Measurements from ENCODE around the gene RHBDL1. TPM values are rescaled to one million over a fixed set of nuclear protein-coding genes. Genes with fewer than 3 reads are reported as not detected.

RHBDL1 gene
- polyA plus RNA-seq, 1 donor (not counting 4 experiments of a cell fraction or from before 2014, with no cell fraction given): 0.71 TPM

- Histone ChIP-seq H3K4me3 (ENCODE audit: control insufficient read depth in 2 of 3, extremely low read depth in 1 of 3, insufficient read depth in 2 of 3, low read depth in 1 of 3, low read length in 3 of 3) (peak within 1 kb of the TSS; percentile 44 to 82 (median 78)), H3K9ac (ENCODE audit: control insufficient read depth, extremely low read depth, insufficient read depth, low read length) (peak within 1 kb of the TSS; percentile 78), H3K27me3 (ENCODE audit: control insufficient read depth, extremely low read depth, insufficient read depth, low read length) (no peaks in the 10 kb centered on the region), H2AFZ (ENCODE audit: control insufficient read depth, low read length) (peak within 1 kb of the TSS; percentile 49), H3K27ac (ENCODE audit: control insufficient read depth, insufficient read depth, low read length) (peak within 1 kb of the TSS; percentile 81), H4K20me1 (ENCODE audit: control insufficient read depth, extremely low read depth, insufficient read depth, low read length) (no peaks in the 10 kb centered on the region), H3K36me3 (ENCODE audit: control insufficient read depth in 2 of 2, extremely low read depth in 1 of 2, insufficient read depth in 2 of 2, low read length in 2 of 2) (peaks cover 6 to 7% of the 10 kb centered on the region in 2 experiments), H3K9me1 (ENCODE audit: control insufficient read depth, extremely low read depth, insufficient read depth, low read length) (no peaks in the 10 kb centered on the region), H3K9me3 (ENCODE audit: control insufficient read depth, low read depth, low read length) (no peaks in the 10 kb centered on the region), H3K79me2 (ENCODE audit: control insufficient read depth, insufficient read depth, low read length) (peaks cover 6% of the 10 kb centered on the region), H3K4me1 (ENCODE audit: control insufficient read depth, extremely low read depth, insufficient read depth, low read length) (peaks cover 11% of the 10 kb centered on the region), H3K4me2 (ENCODE audit: control insufficient read depth, extremely low read depth, insufficient read depth, low read depth, low read length) (peak within 1 kb of the TSS; percentile 92)
- dilution Hi-C loops (cut with MboI; ENCODE audit: extremely low pct_ligation_motif_present, low sequenced_read_pairs): no loop called here
- no peak for TF ChIP-seq EZH2 (IDR thresholded peaks at IDR 0.05; ENCODE audit: low read length)
- TF ChIP-seq CTCF (optimal IDR thresholded peaks at IDR 0.05 in 1 of 3, IDR thresholded peaks at IDR 0.05 in 1 of 3, conservative IDR thresholded peaks at IDR 0.05 in 1 of 3; ENCODE audit: extremely low read depth in 1 of 3, insufficient read depth in 2 of 3, low read length in 3 of 3): no peak
- DNase-seq (ENCODE audit: low read depth, low spot score) (peak; percentile 23), FAIRE-seq (no peak)
Measured at GRCh38 chr16:648781-649589, 26.5 kb upstream of the RHBDL1 start, which contains the start of gene WDR90. WDR90 (plus strand) TSS chr16:649365; CDS start chr16:649417, 52 bp downstream.

DNA sequence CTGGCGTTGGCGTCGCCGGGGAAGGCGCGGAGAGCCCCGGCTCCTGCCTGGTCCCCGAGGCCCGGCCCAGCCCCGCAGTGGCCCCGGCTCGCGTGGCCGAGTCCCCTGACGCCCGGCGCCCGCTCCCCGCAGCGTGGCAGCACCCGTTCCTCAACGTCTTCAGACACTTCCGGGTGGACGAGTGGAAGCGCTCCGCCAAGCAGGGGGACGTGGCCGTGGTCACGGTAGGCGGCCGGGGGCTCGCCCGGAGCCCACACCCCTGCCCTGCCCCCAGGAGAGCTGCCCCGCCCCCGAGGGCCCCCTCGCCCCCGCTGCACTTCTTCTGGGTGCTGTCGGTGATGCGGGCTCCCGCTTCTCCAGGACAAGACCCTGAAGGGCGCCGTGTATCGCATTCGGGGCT is 25.8 kb upstream of the RHBDL1 start:
- FAIRE-seq: no peak
- H3K36me3 ChIP-seq (ENCODE audit: control insufficient read depth in 2 of 2, extremely low read depth in 1 of 2, insufficient read depth in 2 of 2, low read length in 2 of 2): peaks cover 6 to 7% of the 10 kb centered on the region in 2 experiments
- dilution Hi-C loops (cut with MboI; ENCODE audit: extremely low pct_ligation_motif_present, low sequenced_read_pairs): no loop called here
- DNase-seq (ENCODE audit: low read depth, low spot score): no peak
- no peak for TF ChIP-seq EZH2 (IDR thresholded peaks at IDR 0.05; ENCODE audit: low read length)
- no peak for TF ChIP-seq CTCF (optimal IDR thresholded peaks at IDR 0.05 in 1 of 3, IDR thresholded peaks at IDR 0.05 in 1 of 3, conservative IDR thresholded peaks at IDR 0.05 in 1 of 3; ENCODE audit: extremely low read depth in 1 of 3, insufficient read depth in 2 of 3, low read length in 3 of 3)
- H3K27ac ChIP-seq (ENCODE audit: control insufficient read depth, insufficient read depth, low read length): peak overlapping the region; percentile 81
- H3K9ac ChIP-seq (ENCODE audit: control insufficient read depth, extremely low read depth, insufficient read depth, low read length): peak overlapping the region; percentile 78
- no peaks in the 10 kb centered on the region for H3K9me3 ChIP-seq (ENCODE audit: control insufficient read depth, low read depth, low read length)
- H3K4me3 ChIP-seq (ENCODE audit: control insufficient read depth in 2 of 3, extremely low read depth in 1 of 3, insufficient read depth in 2 of 3, low read depth in 1 of 3, low read length in 3 of 3): peak overlapping the region; percentile 44 to 82 (median 78)
- no peaks in the 10 kb centered on the region for H4K20me1 ChIP-seq (ENCODE audit: control insufficient read depth, extremely low read depth, insufficient read depth, low read length)
- H3K79me2 ChIP-seq (ENCODE audit: control insufficient read depth, insufficient read depth, low read length): peaks cover 6% of the 10 kb centered on the region
- H3K4me2 ChIP-seq (ENCODE audit: control insufficient read depth, extremely low read depth, insufficient read depth, low read depth, low read length): peak overlapping the region; percentile 92
- no peaks in the 10 kb centered on the region for H3K27me3 ChIP-seq (ENCODE audit: control insufficient read depth, extremely low read depth, insufficient read depth, low read length)
- peak overlapping the region; percentile 12 for H2AFZ ChIP-seq (ENCODE audit: control insufficient read depth, low read length)
- H3K4me1 ChIP-seq (ENCODE audit: control insufficient read depth, extremely low read depth, insufficient read depth, low read length): peaks cover 11% of the 10 kb centered on the region
- H3K9me1 ChIP-seq (ENCODE audit: control insufficient read depth, extremely low read depth, insufficient read depth, low read length): no peaks in the 10 kb centered on the region
